A549 (cell line): ENCODE measurements around the gene ABL1. TPM values are rescaled to one million over a fixed set of nuclear protein-coding genes. Genes with fewer than 3 reads are reported as not detected.

Experiments
- ATAC-seq, 2 experiments: fragments of 200-7000 bp in 1 of 2; fragments of >200 bp in 1 of 2; cut with Nextera tagmentation in 1 of 2; cut with Tn5 transposase in 1 of 2; 3 replicates each; pipeline versions ENCODE4 v1.8.0 to v1.9.1; 2018 to 2020; ENCODE audit warnings: mild to moderate bottlenecking in 1 of 2, moderate library complexity in 1 of 2
- CTCF ChIA-PET: fragments of 300-600 bp; sonication (Branson Sonifier 250); formaldehyde crosslinking; extraction: SDS; loops from one replicate; lab custom pipeline; 2021; ENCODE audit warnings: antibody characterized with exemption, inconsistent platforms; lab: Yijun Ruan, JAX
- POLR2A ChIA-PET: fragments of 350-600 bp; formaldehyde crosslinking; extraction: SDS; loops from one replicate; lab custom pipeline; 2021; ENCODE audit warnings: antibody characterized with exemption, inconsistent platforms; lab: Yijun Ruan, JAX
- DNase-seq, 2 experiments: peaks; one replicate each; pipeline versions ENCODE4 v3.0.0 to v3.0.0-alpha.2; 2011 to 2016; ENCODE audit warnings: low read depth in 1 of 2, low spot score in 1 of 2
- FAIRE-seq: peaks from 2 replicates; lab custom pipeline; 2011; peaks lifted over from hg19 to GRCh38; lab: Jason Lieb, UNC
- H3K27ac ChIP-seq, 2 experiments: fragments of >200 bp; sonication (Bioruptor Twin); formaldehyde crosslinking; 3 replicates each; pipeline ENCODE4 v1.5.1; 2016 to 2017
- H3K4me1 ChIP-seq: fragments of >200 bp; sonication (Bioruptor Twin); formaldehyde crosslinking; 3 replicates; pipeline ENCODE4 v1.6.1; 2016
- H3K4me2 ChIP-seq: fragments of >200 bp; sonication (Bioruptor Twin); formaldehyde crosslinking; 3 replicates; pipeline ENCODE4 v1.6.1; 2016
- H3K4me3 ChIP-seq: fragments of >200 bp; sonication (Bioruptor Twin); formaldehyde crosslinking; 3 replicates; pipeline ENCODE4 v1.5.1; 2016
- H3K9me3 ChIP-seq: fragments of >200 bp; sonication (Bioruptor Twin); formaldehyde crosslinking; 3 replicates; pipeline ENCODE4 v1.6.1; 2016
- CEBPB ChIP-seq, 2 experiments: fragments of >200 bp in 1 of 2; sonication (Bioruptor Twin) in 1 of 2; formaldehyde crosslinking in 1 of 2; IDR thresholded peaks; 2 replicates each; pipeline ENCODE4 v1.6.1; 2012 to 2016
- E2F6 ChIP-seq: IDR thresholded peaks from 2 replicates; pipeline ENCODE4 v1.6.1; 2012; ENCODE audit warnings: low read depth, borderline replicate concordance
- EP300 ChIP-seq, 2 experiments: fragments of >200 bp; sonication (Bioruptor Twin); formaldehyde crosslinking; IDR thresholded peaks; 2 replicates in 1 of 2; 3 replicates in 1 of 2; pipeline ENCODE4 v1.6.1; 2016 to 2017
- FOSB ChIP-seq: fragments of 250-450 bp; sonication (Bioruptor Pico); IDR thresholded peaks from 2 replicates; pipeline ENCODE4 v1.5.0; 2020; ENCODE audit warnings: mild to moderate bottlenecking, moderate library complexity
- KDM1A ChIP-seq: fragments of 200-600 bp; sonication (generic); IDR thresholded peaks from 2 replicates; pipeline ENCODE4 v1.6.1; 2016; ENCODE audit warnings: low read depth, mild to moderate bottlenecking
- NR3C1 ChIP-seq: fragments of >200 bp; sonication (Bioruptor Twin); formaldehyde crosslinking; IDR thresholded peaks from 3 replicates; pipeline ENCODE4 v1.6.1; 2017
- PHF8 ChIP-seq: fragments of 200-600 bp; sonication (generic); IDR thresholded peaks from 2 replicates; pipeline ENCODE4 v1.6.1; 2016; ENCODE audit warnings: low read depth, mild to moderate bottlenecking, antibody characterized with exemption, moderate library complexity, borderline replicate concordance
- REST ChIP-seq: fragments of 200-600 bp; sonication (generic); IDR thresholded peaks from 2 replicates; pipeline ENCODE4 v1.6.1; 2016; ENCODE audit warnings: antibody characterized with exemption, mild to moderate bottlenecking, moderate library complexity
- RFX5 ChIP-seq: fragments of 450-650 bp; IDR thresholded peaks from 2 replicates; pipeline ENCODE4 v1.7.1; 2014; ENCODE audit warnings: antibody characterized with exemption, mild to moderate bottlenecking, moderate library complexity
- RNF2 ChIP-seq: fragments of 200-600 bp; sonication (generic); IDR thresholded peaks from 2 replicates; pipeline ENCODE4 v1.6.1; 2016; ENCODE audit warnings: low read depth, mild to moderate bottlenecking, antibody characterized with exemption, moderate library complexity, borderline replicate concordance
- USF2 ChIP-seq: fragments of 450-650 bp; IDR thresholded peaks from 2 replicates; pipeline ENCODE4 v1.6.1; 2014; ENCODE audit warnings: antibody characterized with exemption
- WGBS: methylation state at CpG from one replicate; pipeline ENCODE4 v1.1.6; 2017; ENCODE audit errors: missing lambda C conversion rate; 5-methylcytosine and 5-hydroxymethylcytosine counted together
- polyA plus RNA-seq, 4 experiments: library from polyadenylated mRNA; depleted of rRNA in 3 of 4; stranded (reverse); fragments of >200 nt; fragmentation: RNase III in 1 of 4; extraction: RNeasy Plus Mini Kit Qiagen cat#74134 plus additional on column Dnase treatment in 1 of 4; gene quantifications; 2 replicates in 3 of 4; 3 replicates in 1 of 4; pipeline ENCODE4 v1.2.3, GENCODE V29; 2011 to 2017

ABL1 gene
- polyA plus RNA-seq, 2 of the 4 experiments (the other 2 are of a cell fraction): 26.5 to 32.4 TPM

GRCh38 chr9:130884542-130885483 lies 49.8 kb downstream of the ABL1 start:
- no peak overlapping the region for H3K4me3 ChIP-seq
- no peak for TF ChIP-seq EP300 (IDR thresholded peaks at IDR 0.05)
- TF ChIP-seq REST: no peak
- TF ChIP-seq FOSB (CRISPR knock-in tag): no peak
- TF ChIP-seq E2F6: no peak
- TF ChIP-seq KDM1A: no peak
- no peak for TF ChIP-seq PHF8
- TF ChIP-seq, all 56 proteins: peak for 0
- H3K27ac ChIP-seq: peak overlapping the region in 1 of 2 experiments; percentile 75; a peak in 2 of 6 replicates
- ATAC-seq (no peak), FAIRE-seq (no peak), DNase-seq (no peak)
- H3K4me2 ChIP-seq: no peak overlapping the region
- ChIA-PET POLR2A (no interaction called here), CTCF (interaction anchor here (1.5 to 5.2 kb wide), 10 partner anchors 8 to 172 kb away, joined by 3 to 47 read pairs (median 14); no protein-coding TSS in a partner anchor)
- no peaks in the 10 kb centered on the region for H3K9me3 ChIP-seq
- no peaks in the 10 kb centered on the region for H3K4me1 ChIP-seq
- WGBS: 95% methylated on average over 42 of the region's 47 CpGs

- 92% methylated on average over 27 of the region's 35 CpGs for WGBS
- FAIRE-seq: no peak
- H3K4me3 ChIP-seq: no peak overlapping the region
- TF ChIP-seq NR3C1: no peak
- no peak for TF ChIP-seq USF2
- 0 out of 2 replicates have a peak, but pooled peaks have one; percentile 38 for TF ChIP-seq RFX5
- no peak for TF ChIP-seq REST
- no peak for TF ChIP-seq RNF2
- no peak for TF ChIP-seq CEBPB (IDR thresholded peaks at IDR 0.05)
- TF ChIP-seq, all 56 proteins: peak for 1
- H3K4me1 ChIP-seq: no peaks in the 10 kb centered on the region
- ChIA-PET CTCF (interaction anchor here (1.3 to 5.2 kb wide), 9 partner anchors 8 to 171 kb away, joined by 4 to 47 read pairs (median 13); no protein-coding TSS in a partner anchor), POLR2A (no interaction called here)
- peak overlapping the region; percentile 26 to 75; a peak in 3 of 6 replicates for H3K27ac ChIP-seq
- ATAC-seq (peak in 1 of 2 experiments; percentile 13; a peak in 2 of 6 replicates), DNase-seq (no peak)
- no peak overlapping the region for H3K4me2 ChIP-seq
- no peaks in the 10 kb centered on the region for H3K9me3 ChIP-seq
These were observed 50.7 kb downstream of the ABL1 start for GRCh38 chr9:130885484-130886375.
